HCT116 (cell line): ENCODE results near the gene FBXL17. TPM values are rescaled to one million over a fixed set of nuclear protein-coding genes. Genes with fewer than 3 reads are reported as not detected.
"Not testable (repeated sequence)": the region's sequence is repeated elsewhere in the genome, so short reads cannot be mapped to it uniquely, and the experiment has no call there.

Experiments
- ATAC-seq: fragments of 200-7000 bp; cut with Tn5 transposase; 2 replicates; pipeline ENCODE4 v1.9.1; 2020; ENCODE audit warnings: mild to moderate bottlenecking, moderate library complexity
- BruUV-seq: library from RNA; stranded (reverse); fragments of 400-500 nt; replicated peaks from 2 replicates; lab custom pipeline; 2021; lab: Mats Ljungman, UMichigan
- CTCF ChIA-PET: fragments of 300-600 bp; sonication (Branson Sonifier 250); formaldehyde crosslinking; loops from one replicate; lab custom pipeline; 2021; ENCODE audit warnings: antibody characterized with exemption; lab: Charles Lee
- POLR2A ChIA-PET: fragments of 300-600, 350-600 bp; sonication (Branson Sonifier 250); formaldehyde crosslinking; loops from one replicate; lab custom pipeline; 2021; ENCODE audit warnings: antibody characterized with exemption; lab: Charles Lee
- RAD21 ChIA-PET, 2 experiments: fragments of 300-600 bp; sonication (Branson Sonifier 250); formaldehyde crosslinking; loops; one replicate each; lab custom pipeline; 2023; ENCODE audit warnings: low total read pairs in 2 of 2; ENCODE audit not compliant: uncharacterized antibody in 2 of 2, unreplicated experiment in 2 of 2, low non-redundant PET in 1 of 2; lab: Charles Lee
- DNase-seq: peaks from one replicate; pipeline ENCODE4 v3.0.0-alpha.2; 2010; ENCODE audit warnings: low read depth, low spot score
- H2AFZ ChIP-seq: fragments of 200-600 bp; shearing (Covaris generic), sonication (generic); 2 replicates; pipeline ENCODE4 v1.6.1; 2017; ENCODE audit warnings: low read depth, mixed run types, mixed read lengths, antibody characterized with exemption, low read length; ENCODE audit not compliant: poor library complexity, severe bottlenecking
- H3K27ac ChIP-seq: 2 replicates; pipeline ENCODE4 v1.5.1; 2012; ENCODE audit warnings: low read depth, low read length
- H3K27me3 ChIP-seq: fragments of 200-600 bp; sonication (generic); 2 replicates; pipeline ENCODE4 v1.6.1; 2016; ENCODE audit warnings: mixed run types, low read length, mixed read lengths; ENCODE audit not compliant: insufficient read depth
- H3K36me3 ChIP-seq, 2 experiments: fragments of 200-500 bp in 1 of 2; fragments of 200-600 bp in 1 of 2; sonication (Bioruptor generic) in 1 of 2; sonication (generic) in 1 of 2; 2 replicates each; pipeline versions ENCODE4 v1.5.1 to v1.6.1; 2014 to 2016; ENCODE audit warnings: low read length in 2 of 2, inconsistent platforms in 1 of 2, mixed read lengths in 1 of 2, mixed run types in 1 of 2; ENCODE audit not compliant: insufficient read depth in 2 of 2, control insufficient read depth in 1 of 2
- H3K4me1 ChIP-seq, 2 experiments: fragments of 200-600 bp in 1 of 2; sonication (generic) in 1 of 2; 2 replicates each; pipeline versions ENCODE4 v1.5.1 to v1.6.1; 2012 to 2017; ENCODE audit warnings: low read length in 2 of 2, inconsistent platforms in 1 of 2, mild to moderate bottlenecking in 1 of 2, mixed read lengths in 1 of 2, mixed run types in 1 of 2, moderate library complexity in 1 of 2; ENCODE audit not compliant: insufficient read depth in 2 of 2, control insufficient read depth in 1 of 2
- H3K4me2 ChIP-seq: fragments of 200-600 bp; sonication (generic); 2 replicates; pipeline ENCODE4 v1.6.1; 2017; ENCODE audit warnings: mixed run types, low read length, mixed read lengths
- H3K4me3 ChIP-seq, 2 experiments: fragments of 200-600 bp in 1 of 2; sonication (generic) in 1 of 2; replicated peaks in 1 of 2; 2 replicates each; pipeline ENCODE4 v1.5.1; 2011 to 2016; ENCODE audit warnings: low read length in 2 of 2, control low read depth in 1 of 2, low read depth in 1 of 2, mild to moderate bottlenecking in 1 of 2, mixed read lengths in 1 of 2, mixed run types in 1 of 2
- H3K79me2 ChIP-seq: fragments of 200-600 bp; sonication (generic); 2 replicates; pipeline ENCODE4 v1.6.1; 2017; ENCODE audit warnings: mild to moderate bottlenecking, mixed run types, low read length, moderate library complexity, mixed read lengths; ENCODE audit not compliant: insufficient read depth
- H3K9ac ChIP-seq: fragments of 200-600 bp; sonication (generic); 2 replicates; pipeline ENCODE4 v1.6.1; 2016; ENCODE audit warnings: low read length, mixed read lengths
- H3K9me2 ChIP-seq: fragments of 200-600 bp; sonication (generic), shearing (Covaris generic); 2 replicates; pipeline ENCODE4 v1.6.1; 2017; ENCODE audit warnings: mixed run types, mild to moderate bottlenecking, moderate library complexity; ENCODE audit not compliant: insufficient read depth
- H3K9me3 ChIP-seq, 2 experiments: fragments of 200-500 bp in 1 of 2; fragments of 200-600 bp in 1 of 2; sonication (Bioruptor generic) in 1 of 2; sonication (generic) in 1 of 2; 2 replicates each; pipeline ENCODE4 v1.6.1; 2014 to 2017; ENCODE audit warnings: low read length in 2 of 2, mixed read lengths in 2 of 2, inconsistent platforms in 1 of 2, low read depth in 1 of 2, mild to moderate bottlenecking in 1 of 2, mixed run types in 1 of 2, moderate library complexity in 1 of 2; ENCODE audit not compliant: control insufficient read depth in 1 of 2, insufficient read depth in 1 of 2
- H4K20me1 ChIP-seq: fragments of 200-600 bp; sonication (generic), shearing (Covaris generic); 2 replicates; pipeline ENCODE4 v1.6.1; 2017; ENCODE audit warnings: mixed run types, mild to moderate bottlenecking, moderate library complexity; ENCODE audit not compliant: insufficient read depth
- ATF3 ChIP-seq: IDR thresholded peaks from 2 replicates; pipeline ENCODE4 v1.6.1; 2012
- CEBPB ChIP-seq: IDR thresholded peaks from 2 replicates; pipeline ENCODE4 v1.6.1; 2012; ENCODE audit warnings: low read depth
- FOSL1 ChIP-seq: IDR thresholded peaks from 2 replicates; pipeline ENCODE4 v1.6.1; 2012; ENCODE audit warnings: low read depth
- POLR2A ChIP-seq: IDR thresholded peaks from 2 replicates; pipeline ENCODE4 v1.7.0; 2011; ENCODE audit warnings: borderline replicate concordance; ENCODE audit not compliant: insufficient read depth, insufficient read length; ENCODE audit errors: extremely low read depth
- POLR2AphosphoS5 ChIP-seq: IDR thresholded peaks from 2 replicates; pipeline ENCODE4 v1.6.1; 2011; ENCODE audit warnings: mild to moderate bottlenecking, low read depth, low read length, moderate library complexity
- RAD21 ChIP-seq: IDR thresholded peaks from 2 replicates; pipeline ENCODE4 v1.6.1; 2012; ENCODE audit warnings: low read depth, mild to moderate bottlenecking
- ZFX ChIP-seq: fragments of 450-650 bp; IDR thresholded peaks from 2 replicates; pipeline ENCODE4 v1.6.1; 2017
- intact Hi-C: fragments of 100-400 bp; cut with micrococcal nuclease; formaldehyde crosslinking; loops from 2 replicates; pipeline ENCODE4 v1.10.0; 2022
- total RNA-seq: library from RNA; stranded (reverse); gene quantifications from one replicate; pipeline ENCODE4 v1.2.1, GENCODE V29; 2021; ENCODE audit not compliant: unreplicated experiment

FBXL17 gene
- total RNA-seq, 1 experiment from 2014 or later, result 9.4 TPM

GRCh38 chr5:108415726-108416125 is 33.8 kb upstream of the FBXL17 start:
- no peak for ATAC-seq
- no peak overlapping the region for H3K4me2 ChIP-seq
- ChIA-PET CTCF (no interaction called here), RAD21 (no interaction called here), POLR2A (no interaction called here)
- no peaks in the 10 kb centered on the region for H3K36me3 ChIP-seq
- no peak overlapping the region for H3K4me3 ChIP-seq
- BruUV-seq, result no TSS peak
- DNase-seq, result no peak
- intact Hi-C loops, result no loop called here
- H3K79me2 ChIP-seq, result no peaks in the 10 kb centered on the region
- no peak overlapping the region for H3K9ac ChIP-seq
- H3K4me1 ChIP-seq, result no peaks in the 10 kb centered on the region
- no peak overlapping the region for H3K27ac ChIP-seq
- H4K20me1 ChIP-seq, result no peaks in the 10 kb centered on the region
- H3K9me3 ChIP-seq, result no peaks in the 10 kb centered on the region
- H2AFZ ChIP-seq, result no peak overlapping the region
- no peaks in the 10 kb centered on the region for H3K27me3 ChIP-seq
- no peaks in the 10 kb centered on the region; the same call in 1 of the 2 replicates for H3K9me2 ChIP-seq
- TF ChIP-seq POLR2AphosphoS5 (no peak), ZFX (no peak), ATF3 (no peak)

GRCh38 chr5:108409786-108410185 is 27.9 kb upstream of the FBXL17 start:
- no peak overlapping the region for H3K4me2 ChIP-seq
- ChIA-PET CTCF (no interaction called here), POLR2A (no interaction called here), RAD21 (no interaction called here)
- no peaks in the 10 kb centered on the region for H3K27me3 ChIP-seq
- H4K20me1 ChIP-seq, result no peaks in the 10 kb centered on the region
- no peak overlapping the region for H3K27ac ChIP-seq
- H3K79me2 ChIP-seq, result no peaks in the 10 kb centered on the region
- no peak overlapping the region for H2AFZ ChIP-seq
- no peak for TF ChIP-seq POLR2A
- TF ChIP-seq RAD21, result no peak
- TF ChIP-seq FOSL1, result no peak
- TF ChIP-seq CEBPB, result no peak
- TF ChIP-seq POLR2AphosphoS5, result no peak
- TF ChIP-seq ZFX, result no peak
- no peak overlapping the region for H3K9ac ChIP-seq
- no peaks in the 10 kb centered on the region for H3K36me3 ChIP-seq
- ATAC-seq (no peak), DNase-seq (no peak)
- H3K4me3 ChIP-seq, result no peak overlapping the region
- no TSS peak for BruUV-seq
- H3K4me1 ChIP-seq, result no peaks in the 10 kb centered on the region
- H3K9me3 ChIP-seq, result no peaks in the 10 kb centered on the region
- no peaks in the 10 kb centered on the region for H3K9me2 ChIP-seq
- intact Hi-C loops, result no loop called here

GRCh38 chr5:108405201-108405600 is 23.3 kb upstream of the FBXL17 start:
- H3K4me2 ChIP-seq, H3K4me3 ChIP-seq, BruUV-seq, H3K4me1 ChIP-seq, H4K20me1 ChIP-seq, DNase-seq, H3K9me3 ChIP-seq, H3K79me2 ChIP-seq, RAD21 ChIA-PET, POLR2A ChIA-PET, H3K9ac ChIP-seq, ATAC-seq, CTCF ChIA-PET, H3K27me3 ChIP-seq, H2AFZ ChIP-seq, H3K9me2 ChIP-seq, intact Hi-C loops, H3K27ac ChIP-seq, H3K36me3 ChIP-seq: not testable (repeated sequence)
